HEK293T (cell line): ENCODE results near the gene FCRL2.

Experiments used
- CTCF ChIA-PET: fragments of 350-600 bp; formaldehyde crosslinking; extraction: SDS; loops from one replicate; lab custom pipeline; 2021; ENCODE audit warnings: antibody characterized with exemption, inconsistent platforms; lab: Yijun Ruan, JAX
- POLR2A ChIA-PET: fragments of 350-600 bp; formaldehyde crosslinking; extraction: SDS; loops from one replicate; lab custom pipeline; 2020; ENCODE audit warnings: antibody characterized with exemption, inconsistent platforms; lab: Yijun Ruan, JAX
- DNase-seq: peaks from one replicate; pipeline ENCODE4 v3.0.0; 2012; ENCODE audit warnings: mixed read lengths; ENCODE audit errors: extremely low spot score
- ARNT ChIP-seq: fragments of 450-650 bp; IDR thresholded peaks from 2 replicates; pipeline ENCODE4 v1.6.1; 2017; ENCODE audit warnings: mild to moderate bottlenecking
- BHLHE40 ChIP-seq: fragments of 450-650 bp; IDR thresholded peaks from 2 replicates; pipeline ENCODE4 v1.6.1; 2016; ENCODE audit warnings: mild to moderate bottlenecking, moderate library complexity, borderline replicate concordance
- CTBP1 ChIP-seq: fragments of 450-650 bp; IDR thresholded peaks from 2 replicates; pipeline ENCODE4 v1.6.1; 2016; ENCODE audit warnings: borderline replicate concordance
- ELF4 ChIP-seq: fragments of 450-650 bp; IDR thresholded peaks from 2 replicates; pipeline ENCODE4 v1.6.1; 2017; ENCODE audit warnings: antibody characterized with exemption
- FOXA1 ChIP-seq: fragments of 450-650 bp; IDR thresholded peaks from 2 replicates; pipeline ENCODE4 v1.6.1; 2016; ENCODE audit warnings: mild to moderate bottlenecking
- FOXK2 ChIP-seq: fragments of 450-650 bp; IDR thresholded peaks from 2 replicates; pipeline ENCODE4 v1.6.1; 2016; ENCODE audit warnings: mild to moderate bottlenecking
- FOXM1 ChIP-seq: fragments of 450-650 bp; IDR thresholded peaks from 2 replicates; pipeline ENCODE4 v1.6.1; 2017; ENCODE audit warnings: mild to moderate bottlenecking, borderline replicate concordance
- HDGF ChIP-seq: fragments of 450-650 bp; IDR thresholded peaks from 2 replicates; pipeline ENCODE4 v1.6.1; 2017; ENCODE audit warnings: antibody characterized with exemption, borderline replicate concordance
- L3MBTL2 ChIP-seq: fragments of 450-650 bp; conservative IDR thresholded peaks from 2 replicates; pipeline ENCODE4 v1.6.1; 2016; ENCODE audit warnings: mild to moderate bottlenecking
- LEF1 ChIP-seq: fragments of 450-650 bp; IDR thresholded peaks from 2 replicates; pipeline ENCODE4 v1.6.1; 2017; ENCODE audit warnings: mild to moderate bottlenecking, borderline replicate concordance
- NFRKB ChIP-seq: fragments of 450-650 bp; IDR thresholded peaks from 2 replicates; pipeline ENCODE4 v1.6.1; 2016; ENCODE audit warnings: mild to moderate bottlenecking, moderate library complexity
- SP1 ChIP-seq: fragments of 450-650 bp; IDR thresholded peaks from 2 replicates; pipeline ENCODE4 v1.6.1; 2017
- SUZ12 ChIP-seq: fragments of 450-650 bp; IDR thresholded peaks from 2 replicates; pipeline ENCODE4 v1.6.1; 2016; ENCODE audit warnings: mild to moderate bottlenecking
- TARDBP ChIP-seq: fragments of 450-650 bp; IDR thresholded peaks from 2 replicates; pipeline ENCODE4 v1.6.1; 2016
- ZNF384 ChIP-seq: fragments of 450-650 bp; IDR thresholded peaks from 2 replicates; pipeline ENCODE4 v1.6.1; 2016
- TF ChIP-seq, protein P1 (sequence below): fragments of 450-650 bp; IDR thresholded peaks from 2 replicates; pipeline ENCODE4 v1.6.1; 2016

The FCRL2 gene

DNA sequence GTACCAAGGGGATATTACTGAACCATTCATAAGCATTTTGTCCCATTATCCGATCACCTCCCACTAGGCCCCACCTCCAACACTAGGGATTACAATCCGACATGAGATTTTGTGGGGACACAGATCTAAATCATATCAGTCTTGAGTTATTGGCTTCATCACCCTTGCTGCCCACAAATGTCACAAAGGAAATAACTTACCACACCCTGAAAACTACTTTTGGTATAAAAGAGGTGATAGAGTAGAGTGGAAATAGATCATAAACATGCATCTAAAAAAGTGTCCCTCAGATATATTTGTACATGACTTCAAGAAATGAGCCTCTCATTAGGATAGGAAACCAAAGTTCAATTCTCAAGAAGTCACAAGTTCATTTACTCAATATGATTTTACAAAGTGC, 53.8 kb downstream of the FCRL2 start:
- ChIA-PET CTCF (no interaction called here), POLR2A (no interaction called here)
- TF ChIP-seq, protein P1, sequence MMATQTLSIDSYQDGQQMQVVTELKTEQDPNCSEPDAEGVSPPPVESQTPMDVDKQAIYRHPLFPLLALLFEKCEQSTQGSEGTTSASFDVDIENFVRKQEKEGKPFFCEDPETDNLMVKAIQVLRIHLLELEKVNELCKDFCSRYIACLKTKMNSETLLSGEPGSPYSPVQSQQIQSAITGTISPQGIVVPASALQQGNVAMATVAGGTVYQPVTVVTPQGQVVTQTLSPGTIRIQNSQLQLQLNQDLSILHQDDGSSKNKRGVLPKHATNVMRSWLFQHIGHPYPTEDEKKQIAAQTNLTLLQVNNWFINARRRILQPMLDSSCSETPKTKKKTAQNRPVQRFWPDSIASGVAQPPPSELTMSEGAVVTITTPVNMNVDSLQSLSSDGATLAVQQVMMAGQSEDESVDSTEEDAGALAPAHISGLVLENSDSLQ, result no peak
- TF ChIP-seq ARNT (no peak), ZNF384 (no peak), SP1 (no peak), TARDBP (no peak), ELF4 (no peak), L3MBTL2 (no peak), SUZ12 (no peak), FOXA1 (no peak), CTBP1 (no peak)
- no peak for DNase-seq

- POLR2A ChIA-PET, result no interaction called here
- no peak for DNase-seq
- TF ChIP-seq SUZ12, result no peak
- TF ChIP-seq CTBP1, result no peak
- no peak for TF ChIP-seq ARNT
- no peak for TF ChIP-seq HDGF
- no peak for TF ChIP-seq L3MBTL2
- TF ChIP-seq, protein P1, result no peak
- TF ChIP-seq FOXA1, result no peak
- TF ChIP-seq ZNF384, result no peak
- TF ChIP-seq ELF4, result no peak
- TF ChIP-seq FOXK2, result no peak
- TF ChIP-seq BHLHE40, result no peak
- TF ChIP-seq FOXM1, result no peak
- no peak for TF ChIP-seq NFRKB
- no peak for TF ChIP-seq TARDBP
- no peak for TF ChIP-seq LEF1
- no peak for TF ChIP-seq SP1
- CTCF ChIA-PET, result no interaction called here
Measured at GRCh38 chr1:157721985-157722384, 54.9 kb downstream of the FCRL2 start.

DNA sequence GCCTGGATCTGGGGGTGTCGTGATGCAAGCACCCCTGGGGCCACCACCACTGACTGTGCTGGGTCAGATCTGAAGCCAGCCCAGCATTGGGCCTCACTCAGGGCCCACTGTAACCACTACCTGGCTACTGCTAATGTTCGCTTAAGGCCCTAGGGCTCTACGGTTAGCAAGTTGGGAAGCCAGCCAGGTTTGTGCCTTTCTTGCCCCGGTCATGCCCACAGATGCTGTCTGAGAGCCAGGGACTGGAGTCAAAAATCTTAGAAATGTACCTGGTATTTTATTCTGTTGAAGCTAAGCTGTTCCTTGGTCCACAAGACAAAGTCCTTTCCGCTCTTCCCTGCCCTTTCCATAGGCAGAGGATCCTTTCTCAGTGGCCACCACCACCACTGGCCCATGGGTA, 61.2 kb downstream of the FCRL2 start:
- CTCF ChIA-PET, result no interaction called here
- DNase-seq, result no peak
- TF ChIP-seq ELF4, result no peak
- TF ChIP-seq, protein P1, result no peak
- no peak for TF ChIP-seq LEF1

DNA sequence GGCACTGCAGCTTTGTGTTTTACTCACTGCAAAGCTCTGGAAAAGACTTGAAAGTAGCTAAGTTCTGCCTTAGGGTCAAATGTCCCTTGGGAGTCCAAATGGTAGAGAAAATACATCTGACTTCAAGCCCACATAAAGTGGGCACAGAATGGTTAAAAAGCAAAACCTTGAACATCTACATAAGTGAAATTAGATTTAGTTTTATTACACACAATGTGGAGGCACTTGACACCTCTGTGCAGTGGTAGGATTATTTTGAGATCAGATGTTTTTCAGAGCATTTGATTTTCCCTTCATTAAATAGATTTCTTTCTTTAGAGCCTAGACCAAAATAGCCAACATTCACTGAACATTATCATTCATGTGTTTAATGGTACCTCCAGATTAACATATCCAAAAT, 65.1 kb downstream of the FCRL2 start:
- ChIA-PET CTCF (no interaction called here), POLR2A (no interaction called here)
- no peak for DNase-seq
- no peak for TF ChIP-seq NFRKB
- no peak for TF ChIP-seq ELF4
- TF ChIP-seq SP1, result no peak
- TF ChIP-seq FOXK2, result no peak
- no peak for TF ChIP-seq LEF1
- no peak for TF ChIP-seq SUZ12
- no peak for TF ChIP-seq L3MBTL2
- no peak for TF ChIP-seq FOXM1
- TF ChIP-seq ARNT, result no peak
- TF ChIP-seq ZNF384, result no peak
- TF ChIP-seq, protein P1, result no peak
- no peak for TF ChIP-seq TARDBP

More for the DNA sequence above, 61.2 kb downstream of the FCRL2 start:
- POLR2A ChIA-PET, result no interaction called here

DNA sequence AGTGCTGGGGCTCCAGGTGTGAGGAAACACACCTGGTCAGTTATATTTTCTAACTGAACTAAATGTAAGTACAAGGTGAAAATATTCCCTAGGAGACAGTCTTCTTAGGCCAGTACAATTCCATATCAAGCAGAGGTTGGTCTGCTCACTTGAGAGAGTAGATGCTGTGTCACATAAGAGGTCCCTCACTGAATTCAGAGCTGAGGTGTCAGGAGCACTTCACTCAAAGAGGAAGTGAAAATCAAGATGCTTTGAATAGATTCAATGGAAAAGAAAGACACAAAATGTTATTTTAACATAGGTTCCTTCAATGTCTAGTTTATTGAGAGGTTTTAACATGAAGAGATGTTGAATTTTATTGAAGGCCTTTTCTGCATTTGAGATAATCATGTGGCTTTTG, 72.1 kb downstream of the FCRL2 start:
- DNase-seq, result no peak
- POLR2A ChIA-PET, result no interaction called here
- CTCF ChIA-PET, result no interaction called here
- TF ChIP-seq HDGF (no peak), BHLHE40 (no peak), SUZ12 (no peak), FOXA1 (no peak)

GRCh38 chr1:157703981-157704380, 73.0 kb downstream of the FCRL2 start:
- TF ChIP-seq ZNF384 (no peak), FOXK2 (no peak), CTBP1 (no peak), LEF1 (no peak), SUZ12 (no peak), TARDBP (no peak), L3MBTL2 (no peak), BHLHE40 (no peak), FOXM1 (no peak), HDGF (no peak), ARNT (no peak), SP1 (no peak), FOXA1 (no peak), ELF4 (no peak), NFRKB (no peak)
- TF ChIP-seq, protein P1, result no peak
- no peak for DNase-seq
- ChIA-PET CTCF (no interaction called here), POLR2A (no interaction called here)
